ENCODE measurements around the gene TMEM91. TPM values are rescaled to one million over a fixed set of nuclear protein-coding genes. Genes with fewer than 3 reads are reported as not detected.

Gene TMEM91
- total and polyA plus RNA-seq, 2 of the 8 experiments (the other 6 are each of a cell fraction or from before 2014, with no cell fraction given), result 5.3 to 7.4 TPM

DNA sequence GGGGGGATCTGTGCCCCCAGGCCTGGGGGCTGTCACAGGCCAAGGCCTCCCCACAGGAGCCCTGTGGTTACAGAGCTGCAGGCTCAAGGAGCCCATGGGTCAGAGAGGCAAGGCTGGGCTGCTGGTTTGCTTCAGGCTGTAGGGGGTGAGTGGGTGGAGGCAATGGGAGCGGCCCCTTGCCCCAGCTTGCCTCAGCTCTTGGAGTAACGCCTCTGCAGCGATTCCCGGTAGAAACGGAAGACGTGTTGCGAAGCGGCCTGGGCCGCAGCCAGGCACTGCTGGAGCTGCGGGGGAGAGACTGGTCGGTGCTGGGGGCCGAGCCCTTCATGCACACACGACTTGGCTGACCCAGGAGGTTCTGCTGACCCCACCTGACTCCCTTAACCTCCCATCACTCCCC, 10.1 kb downstream of the TMEM91 start:
- no peak overlapping the region for H4K8ac ChIP-seq (ENCODE audit: extremely low read depth, insufficient read depth, low read length)
- no peak overlapping the region for H4K91ac ChIP-seq (replicated peaks; ENCODE audit: insufficient read length, low read length)
- H3K27me3 ChIP-seq (replicated peaks in 1 of 4; ENCODE audit: control insufficient read depth in 3 of 4, extremely low read depth in 1 of 4, insufficient read depth in 3 of 4, low read length in 3 of 4), result no peaks in the 10 kb centered on the region
- CTCF ChIA-PET (ENCODE audit: partially characterized antibody), result interaction anchor here (0.9 to 1.3 kb wide), 3 partner anchors 45 to 61 kb away, joined by 3 read pairs; no protein-coding TSS in a partner anchor
- H3K9me3 ChIP-seq (ENCODE audit: insufficient read depth in 2 of 2, low read depth in 1 of 2, low read length in 1 of 2), result no peaks in the 10 kb centered on the region
- peaks cover 6 to 19% (median 17%) of the 10 kb centered on the region in 4 experiments; a peak in 7 of 8 replicates for H3K36me3 ChIP-seq (ENCODE audit: control insufficient read depth in 2 of 4, insufficient read depth in 4 of 4, low read length in 3 of 4)
- H2AFZ ChIP-seq (ENCODE audit: low read length), result no peak overlapping the region
- no peaks in the 10 kb centered on the region for H3K79me2 ChIP-seq (ENCODE audit: control insufficient read depth in 1 of 2, insufficient read depth in 2 of 2, low read length in 2 of 2)
- no peak overlapping the region for H2BK12ac ChIP-seq (ENCODE audit: low read depth, low read length)
- H3K4ac ChIP-seq (replicated peaks; ENCODE audit: insufficient read length, low read depth, low read length), result no peak overlapping the region
- H2AK5ac ChIP-seq (ENCODE audit: low read depth, low read length), result no peak overlapping the region
- H2BK20ac ChIP-seq (ENCODE audit: low read length), result no peak overlapping the region
- POLR2A ChIA-PET (ENCODE audit: partially characterized antibody), result interaction anchor here (0.5 to 1.6 kb wide), 6 partner anchors 9 to 51 kb away, joined by 3 to 4 read pairs (median 3); no protein-coding TSS in a partner anchor
- whole genome bisulfite sequencing, 2 experiments (ENCODE audit: extremely low coverage in 1 of 2, insufficient coverage in 1 of 2, insufficient read length in 1 of 2, insufficient replicate concordance in 2 of 2, low coverage in 1 of 2, low lambda C conversion rate in 2 of 2, missing lambda C conversion rate in 1 of 2), result 94% methylated on average over 13 of the region's 13 CpGs; no CpG with 5 or more reads in 1 of the 2 experiments
- H2BK15ac ChIP-seq (ENCODE audit: low read length), result no peak overlapping the region
- no peaks in the 10 kb centered on the region for H3K79me1 ChIP-seq (ENCODE audit: low read depth, low read length)
- H3K9ac ChIP-seq (replicated peaks in 1 of 4; ENCODE audit: extremely low read depth in 1 of 4, low read depth in 3 of 4, low read length in 3 of 4), result no peak overlapping the region
- H3K14ac ChIP-seq (ENCODE audit: insufficient read length), result no peak overlapping the region
- DNase-seq (ENCODE audit: low read depth in 1 of 2, low spot score in 2 of 2), result no peak
- H3K27ac ChIP-seq (ENCODE audit: low read depth, low read length), result no peak overlapping the region
- H3K56ac ChIP-seq (replicated peaks; ENCODE audit: insufficient read length, low read depth, low read length), result no peak overlapping the region
- peaks cover 0 to 5% of the 10 kb centered on the region in 2 experiments for H4K20me1 ChIP-seq (replicated peaks in 1 of 2; ENCODE audit: control insufficient read depth in 1 of 2, insufficient read depth in 2 of 2, low read length in 2 of 2)
- no peak for FAIRE-seq
- no peaks in the 10 kb centered on the region for H3K23me2 ChIP-seq (ENCODE audit: low read depth, low read length)
- no peak overlapping the region for H2BK120ac ChIP-seq (replicated peaks; ENCODE audit: low read depth, low read length)
- no peak overlapping the region for H3K4me2 ChIP-seq (ENCODE audit: insufficient read depth in 1 of 2, low read depth in 2 of 2, low read length in 2 of 2)
- no peak overlapping the region for H3K23ac ChIP-seq (ENCODE audit: insufficient read length)
- no peaks in the 10 kb centered on the region for H3K4me1 ChIP-seq (replicated peaks in 1 of 4; ENCODE audit: control insufficient read depth in 3 of 4, insufficient read depth in 4 of 4, low read length in 3 of 4)
- H3K4me3 ChIP-seq (ENCODE audit: extremely low read depth in 1 of 4, insufficient read depth in 2 of 4, low read depth in 3 of 4, low read length in 4 of 4), result no peak overlapping the region
- no peak overlapping the region for H2BK5ac ChIP-seq (ENCODE audit: low read depth, low read length)
- H4K5ac ChIP-seq (ENCODE audit: insufficient read length, low read depth, low read length), result no peak overlapping the region
- H3K18ac ChIP-seq (ENCODE audit: extremely low read depth, low read length), result no peak overlapping the region
- TF ChIP-seq KDM5A (IDR thresholded peaks at IDR 0.05; ENCODE audit: low read length) (no peak), RFX5 (IDR thresholded peaks at IDR 0.05; ENCODE audit: borderline replicate concordance, low read depth, low read length) (no peak), SIN3A (conservative IDR thresholded peaks at IDR 0.05 in 1 of 2, IDR thresholded peaks at IDR 0.05 in 1 of 2; ENCODE audit: low read depth in 1 of 2, low read length in 2 of 2) (no peak), CEBPB (IDR thresholded peaks at IDR 0.05; ENCODE audit: low read depth, low read length) (no peak), KDM1A (IDR thresholded peaks at IDR 0.05; ENCODE audit: borderline replicate concordance, low read length) (no peak), EZH2 (IDR thresholded peaks at IDR 0.05; ENCODE audit: low read depth, low read length, severe bottlenecking) (no peak), EP300 (IDR thresholded peaks at IDR 0.05; ENCODE audit: borderline replicate concordance in 1 of 2, low read depth in 2 of 2, low read length in 2 of 2) (no peak), TEAD4 (IDR thresholded peaks at IDR 0.05; ENCODE audit: low read depth, low read length) (no peak), POLR2A (IDR thresholded peaks at IDR 0.05; ENCODE audit: control extremely low read depth in 1 of 2, low read depth in 2 of 2, low read length in 2 of 2) (no peak), SUZ12 (IDR thresholded peaks at IDR 0.05; ENCODE audit: low read length) (no peak), CHD2 (IDR thresholded peaks at IDR 0.05; ENCODE audit: low read length) (no peak), KDM4A (IDR thresholded peaks at IDR 0.05; ENCODE audit: low read depth, low read length, severe bottlenecking) (no peak), JUND (IDR thresholded peaks at IDR 0.05; ENCODE audit: low read length) (no peak), HDAC2 (IDR thresholded peaks at IDR 0.05; ENCODE audit: borderline replicate concordance in 1 of 2, low read depth in 2 of 2, low read length in 2 of 2) (no peak)

All from H1 (cell line).